DOHH2 (cell line): Measurements from ENCODE around the gene PTH.

Source experiments
- EZH2phosphoT487 ChIP-seq: fragments of 200-600 bp; sonication (generic); IDR thresholded peaks from 2 replicates; pipeline ENCODE4 v1.6.1; 2017; ENCODE audit warnings: borderline replicate concordance, mild to moderate bottlenecking, antibody characterized with exemption, low read length, moderate library complexity, mixed read lengths
- TF ChIP-seq, protein P1 (sequence below): fragments of 200-600 bp; sonication (generic); IDR thresholded peaks from one replicate; pipeline ENCODE4 v1.5.1; 2014; ENCODE audit warnings: antibody characterized with exemption, mild to moderate bottlenecking, low read depth, low read length; ENCODE audit not compliant: poor library complexity, severe bottlenecking

DNA sequence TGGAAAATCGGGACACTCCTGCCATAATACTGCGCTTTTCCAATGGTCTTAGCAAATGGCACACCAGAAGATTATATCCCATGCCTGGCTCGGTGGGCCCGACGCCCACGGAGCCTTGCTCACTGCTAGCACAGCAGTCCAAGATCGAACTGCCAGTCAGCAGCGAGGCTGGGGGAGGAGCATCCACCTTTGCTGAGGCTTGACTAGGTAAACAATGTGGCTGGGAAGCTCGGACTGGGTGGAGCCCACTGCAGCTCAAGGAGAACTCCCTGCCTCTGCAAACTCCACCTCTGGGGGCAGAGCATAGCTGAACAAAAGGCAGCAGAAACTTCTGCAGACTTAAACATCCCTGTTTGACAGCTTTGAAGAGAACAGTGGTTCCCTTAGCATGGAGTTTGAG is 15.6 kb downstream of the PTH start:
- TF ChIP-seq, protein P1, sequence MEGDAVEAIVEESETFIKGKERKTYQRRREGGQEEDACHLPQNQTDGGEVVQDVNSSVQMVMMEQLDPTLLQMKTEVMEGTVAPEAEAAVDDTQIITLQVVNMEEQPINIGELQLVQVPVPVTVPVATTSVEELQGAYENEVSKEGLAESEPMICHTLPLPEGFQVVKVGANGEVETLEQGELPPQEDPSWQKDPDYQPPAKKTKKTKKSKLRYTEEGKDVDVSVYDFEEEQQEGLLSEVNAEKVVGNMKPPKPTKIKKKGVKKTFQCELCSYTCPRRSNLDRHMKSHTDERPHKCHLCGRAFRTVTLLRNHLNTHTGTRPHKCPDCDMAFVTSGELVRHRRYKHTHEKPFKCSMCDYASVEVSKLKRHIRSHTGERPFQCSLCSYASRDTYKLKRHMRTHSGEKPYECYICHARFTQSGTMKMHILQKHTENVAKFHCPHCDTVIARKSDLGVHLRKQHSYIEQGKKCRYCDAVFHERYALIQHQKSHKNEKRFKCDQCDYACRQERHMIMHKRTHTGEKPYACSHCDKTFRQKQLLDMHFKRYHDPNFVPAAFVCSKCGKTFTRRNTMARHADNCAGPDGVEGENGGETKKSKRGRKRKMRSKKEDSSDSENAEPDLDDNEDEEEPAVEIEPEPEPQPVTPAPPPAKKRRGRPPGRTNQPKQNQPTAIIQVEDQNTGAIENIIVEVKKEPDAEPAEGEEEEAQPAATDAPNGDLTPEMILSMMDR: no peak
- TF ChIP-seq EZH2phosphoT487: no peak
